Omental fat pad (tissue), 4 donors: ENCODE measurements around the gene GYS1. TPM values are rescaled to one million over a fixed set of nuclear protein-coding genes. Genes with fewer than 3 reads are reported as not detected.
A peak's percentile ranks its signal among the peaks of the same experiment; 100 is the strongest.
"Not testable (repeated sequence)": the region's sequence is repeated elsewhere in the genome, so short reads cannot be mapped to it uniquely, and the experiment has no call there.

ENCODE experiments used
- ATAC-seq: fragments of 150-250 bp; one replicate; pipeline ENCODE4 v1.9.1; 2016; ENCODE audit warnings: mild to moderate bottlenecking, moderate library complexity; ENCODE audit not compliant: low FRiP score
- DNase-seq: peaks from one replicate; pipeline ENCODE4 v3.0.0-alpha.2; 2019; ENCODE audit warnings: low spot score
- CTCF ChIP-seq, 3 donors: fragments of 450-650 bp; IDR thresholded peaks; one replicate each; pipeline ENCODE4 v1.5.1; 2016 to 2017; ENCODE audit warnings: antibody characterized with exemption in 3 of 3, mild to moderate bottlenecking in 3 of 3, moderate library complexity in 2 of 3
- total RNA-seq, 4 donors: library from RNA; depleted of rRNA; stranded (reverse); fragments of >200 nt; gene quantifications; one replicate each; pipeline ENCODE4 v1.1.0, GENCODE V29; 2016

Gene GYS1
- total RNA-seq, 4 donors from 2014 or later: 34.3 to 41.0 (median 38.8) TPM

GRCh38 chr19:48935864-48936263 lies 57.2 kb downstream of the GYS1 start:
- ATAC-seq (no peak), DNase-seq (no peak)
- TF ChIP-seq CTCF (IDR thresholded peaks at IDR 0.05): no peak

GRCh38 chr19:48934837-48935236 lies 58.3 kb downstream of the GYS1 start:
- no peak for TF ChIP-seq CTCF (IDR thresholded peaks at IDR 0.05)
- no peak for DNase-seq
- ATAC-seq: no peak

GRCh38 chr19:48933382-48933932 lies 59.7 kb downstream of the GYS1 start, which contains the start of gene DHDH:
DHDH (plus strand) TSS chr19:48933699; CDS start chr19:48933722, 23 bp downstream.
- no peak for DNase-seq
- ATAC-seq: peak; percentile 90
- TF ChIP-seq CTCF (IDR thresholded peaks at IDR 0.05): no peak

GRCh38 chr19:48928164-48929025 lies 64.7 kb downstream of the GYS1 start:
- ATAC-seq: no peak
- no peak for TF ChIP-seq CTCF (IDR thresholded peaks at IDR 0.05)
- no peak for DNase-seq

- DNase-seq, ATAC-seq: not testable (repeated sequence)
Observed at GRCh38 chr19:48927692-48928091, 65.4 kb downstream of the GYS1 start.

- ATAC-seq (peak; percentile 82), DNase-seq (no peak)
- no peak for TF ChIP-seq CTCF (IDR thresholded peaks at IDR 0.05)
Observed at GRCh38 chr19:48926909-48927308, 66.2 kb downstream of the GYS1 start.

- not testable (repeated sequence) for DNase-seq, ATAC-seq
Observed at GRCh38 chr19:48925890-48926289, 67.2 kb downstream of the GYS1 start.

- ATAC-seq: peak; percentile 16
- no peak for DNase-seq
- no peak for TF ChIP-seq CTCF (IDR thresholded peaks at IDR 0.05)
Observed at GRCh38 chr19:48925240-48925843, 67.8 kb downstream of the GYS1 start.
